Amniotic epithelial cell (primary cell): Measurements from ENCODE around the gene RPL34.
A peak's percentile ranks its signal among the peaks of the same experiment; 100 is the strongest.

Source experiments
- DNase-seq: peaks from one replicate; pipeline ENCODE4 v3.0.0-alpha.2; 2010; ENCODE audit warnings: low read depth

RPL34 gene

DNA sequence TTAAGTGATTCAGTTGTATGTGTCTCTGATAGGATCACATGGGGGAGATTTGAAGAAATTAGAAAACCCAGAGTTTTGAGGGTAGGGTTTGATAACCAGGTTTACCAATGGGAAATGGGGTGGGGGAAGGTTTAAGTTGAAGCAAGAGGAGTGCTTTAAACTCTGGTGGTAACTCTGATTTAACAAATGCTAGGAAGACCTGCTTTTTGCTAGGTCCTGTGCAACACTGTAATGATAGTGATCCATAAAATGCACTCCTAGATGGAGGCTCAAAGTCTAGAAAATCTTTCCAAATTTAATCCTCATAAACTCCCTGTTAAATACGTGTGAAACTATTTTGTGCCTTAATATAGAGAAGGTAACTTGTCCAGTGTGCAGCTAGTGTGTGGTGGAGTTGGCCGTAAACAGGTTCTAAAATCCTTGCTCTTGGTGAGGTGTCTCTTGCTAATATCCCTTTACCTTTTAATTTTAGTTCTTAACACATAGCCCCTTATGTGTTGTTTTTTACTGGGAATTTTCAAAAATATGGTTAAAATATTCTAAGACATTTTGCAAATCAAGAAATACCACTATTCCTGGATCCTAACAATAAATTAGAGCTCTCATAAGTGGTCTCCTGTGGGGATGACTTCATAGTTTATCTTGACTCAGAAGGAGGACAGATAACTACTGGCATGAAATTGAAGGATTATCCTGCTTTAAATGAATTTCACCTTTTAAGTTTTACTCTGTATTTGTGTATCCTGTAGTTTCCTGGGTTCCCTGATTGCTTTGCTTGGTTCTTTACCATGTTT lies 4.1 kb downstream of the RPL34 start:
- DNase-seq, result no peak

DNA sequence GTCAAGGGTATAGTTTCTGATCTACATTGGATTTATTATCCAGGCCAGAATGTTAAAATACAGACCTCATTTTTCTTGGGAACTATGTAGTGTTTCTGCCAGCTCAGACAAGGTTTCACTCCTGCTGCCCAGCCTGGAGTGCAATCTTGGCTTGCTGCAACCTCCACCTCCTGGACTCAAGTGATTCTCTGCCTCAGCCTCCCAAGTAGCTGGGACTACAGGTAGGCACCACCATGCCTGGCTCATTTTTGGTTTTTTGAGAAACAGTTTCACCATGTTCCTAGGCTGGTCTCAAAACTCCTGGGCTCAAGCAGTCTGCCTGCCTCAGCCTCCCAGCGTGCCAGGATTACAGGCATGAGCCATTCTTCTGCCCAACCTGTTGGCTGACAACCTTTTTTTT lies 5.7 kb downstream of the RPL34 start:
- DNase-seq, result no peak

DNA sequence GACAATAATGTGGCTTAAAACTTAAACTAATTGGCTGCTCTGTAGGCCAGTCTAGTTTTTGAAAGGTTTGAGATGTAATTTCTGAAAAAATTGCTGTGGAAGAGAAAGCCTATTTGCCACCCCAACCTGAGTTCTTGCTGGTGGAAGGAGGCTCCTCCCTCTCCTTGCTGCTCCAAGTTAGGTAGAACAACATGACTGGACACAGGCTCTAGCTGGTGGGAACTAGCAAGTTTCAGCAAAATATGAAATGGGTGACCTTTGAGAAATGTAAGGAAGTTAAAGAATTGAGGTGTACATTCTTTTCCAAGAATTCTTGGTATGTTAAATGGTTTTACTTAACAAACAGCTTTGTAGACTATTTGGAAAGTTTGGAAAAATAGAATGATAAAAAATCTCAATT lies 8.0 kb downstream of the RPL34 start:
- DNase-seq, result no peak

DNA sequence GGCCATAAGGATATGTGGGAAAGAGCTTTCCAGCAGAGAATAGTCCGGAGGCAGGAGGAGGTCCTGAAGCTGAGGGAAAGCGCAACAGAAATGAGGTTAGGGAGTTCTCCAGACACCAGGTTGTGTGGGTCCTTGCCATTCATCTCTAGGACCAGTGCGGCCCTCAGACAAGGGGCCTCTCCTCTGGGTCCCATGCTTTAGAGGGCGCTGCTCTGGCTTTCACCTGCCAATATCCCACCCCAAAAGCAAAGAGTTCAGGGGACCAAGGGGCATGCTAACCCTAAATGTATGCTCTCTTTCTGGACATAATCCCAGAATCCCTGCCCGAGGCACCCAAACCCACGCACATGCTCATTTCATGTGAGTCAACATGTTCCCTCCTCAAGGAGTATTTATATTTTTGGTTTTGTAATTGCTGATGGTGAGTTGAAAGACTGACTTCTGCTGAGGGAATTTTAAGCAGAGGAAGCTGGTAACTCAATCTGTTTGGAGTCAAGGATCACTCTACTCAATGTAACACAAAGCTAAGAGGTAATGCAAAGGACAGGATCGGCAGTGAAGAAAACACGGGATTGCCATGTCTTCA lies 14.8 kb downstream of the RPL34 start:
- DNase-seq, result no peak

DNA sequence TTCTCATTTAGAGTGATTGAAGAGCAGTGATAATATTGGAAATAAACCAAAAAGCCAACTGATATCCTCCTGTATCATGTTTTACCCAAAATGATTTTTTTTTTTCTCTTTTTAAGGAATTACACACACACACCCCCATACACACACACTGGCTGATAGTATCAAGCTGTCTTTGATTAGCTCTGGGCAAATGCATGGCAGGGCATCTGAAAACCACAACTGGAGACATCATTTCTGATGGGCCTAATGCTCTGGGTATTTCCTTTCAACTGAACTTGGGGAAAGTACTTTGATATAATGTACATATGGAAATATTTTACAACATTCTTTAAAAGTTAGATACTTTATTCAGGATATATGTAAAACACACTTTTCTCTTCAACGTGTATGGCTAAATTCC lies 15.9 kb downstream of the RPL34 start:
- no peak for DNase-seq

DNA sequence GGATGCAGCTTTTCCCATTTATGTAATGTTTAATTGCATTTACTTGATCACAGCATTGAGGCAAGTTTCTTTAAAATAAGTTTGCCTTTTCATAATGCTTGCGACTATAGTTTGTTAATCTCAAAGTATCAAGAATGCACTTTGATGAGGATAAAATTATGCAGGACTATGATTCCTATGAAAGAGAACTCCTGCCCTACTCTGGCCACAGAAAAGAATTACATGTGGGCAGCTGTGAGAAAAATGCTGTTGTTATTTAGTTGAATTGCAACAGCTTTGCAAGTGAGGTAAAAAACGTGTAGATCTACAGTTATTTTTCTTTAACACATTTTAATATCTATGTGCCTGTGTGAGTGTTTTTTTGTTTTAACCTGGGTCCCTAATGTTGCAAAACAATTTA lies 17.5 kb downstream of the RPL34 start:
- DNase-seq, result peak; percentile 37

DNA sequence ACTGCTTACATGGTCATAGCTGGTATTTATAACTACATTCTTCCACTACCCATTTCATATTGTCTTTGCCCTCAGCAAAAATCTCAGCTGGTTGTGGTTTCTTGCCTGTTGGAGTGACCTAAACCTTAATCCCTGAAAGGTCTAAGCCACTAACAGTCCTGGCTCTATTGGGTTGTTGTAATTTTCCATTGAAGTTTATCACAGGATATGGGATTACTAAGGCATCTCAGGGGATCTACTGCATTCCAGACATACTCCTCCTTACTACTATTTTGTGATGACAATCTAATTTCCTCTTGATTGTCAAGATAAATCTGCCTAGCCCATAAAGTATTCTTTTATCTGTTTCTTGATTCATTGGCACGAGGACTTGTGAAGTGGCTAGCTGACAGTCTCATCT lies 23.9 kb downstream of the RPL34 start:
- peak; percentile 47 for DNase-seq

DNA sequence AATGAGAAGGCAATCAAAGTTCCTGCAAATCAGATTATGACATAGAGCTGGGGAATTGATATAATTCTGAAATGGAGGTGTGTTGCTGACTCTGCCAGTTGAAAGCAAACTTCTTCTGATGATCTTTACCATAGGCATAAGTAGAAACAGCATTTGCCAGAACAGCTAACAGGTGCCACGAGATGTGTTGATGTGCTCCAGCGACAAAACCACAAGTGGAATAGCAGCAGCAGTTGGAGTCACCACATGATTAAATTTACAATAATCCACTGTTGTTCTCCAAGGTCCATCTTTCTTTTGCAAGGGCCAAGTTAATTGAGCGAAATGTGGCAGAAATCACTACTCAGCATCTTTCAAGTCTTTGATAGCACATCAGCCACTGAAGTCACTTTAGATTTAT lies 26.3 kb downstream of the RPL34 start:
- DNase-seq, result no peak

DNA sequence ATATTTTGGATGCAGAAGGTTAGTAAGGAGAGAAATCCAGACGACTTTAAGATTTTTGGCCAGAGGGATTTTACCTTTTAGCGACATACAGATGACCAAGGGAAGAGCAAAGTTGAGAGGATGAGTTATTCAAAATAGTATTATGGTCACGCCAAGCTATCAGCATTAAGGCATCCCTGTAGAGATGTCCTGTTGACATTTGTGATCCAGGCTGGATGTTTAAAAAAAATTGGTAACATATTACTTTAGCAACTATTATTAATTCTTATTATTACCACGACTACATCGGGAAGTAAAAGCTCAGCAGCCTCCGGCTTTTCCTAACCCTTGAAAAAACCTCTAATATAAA lies 29.5 kb downstream of the RPL34 start:
- DNase-seq, result no peak

DNA sequence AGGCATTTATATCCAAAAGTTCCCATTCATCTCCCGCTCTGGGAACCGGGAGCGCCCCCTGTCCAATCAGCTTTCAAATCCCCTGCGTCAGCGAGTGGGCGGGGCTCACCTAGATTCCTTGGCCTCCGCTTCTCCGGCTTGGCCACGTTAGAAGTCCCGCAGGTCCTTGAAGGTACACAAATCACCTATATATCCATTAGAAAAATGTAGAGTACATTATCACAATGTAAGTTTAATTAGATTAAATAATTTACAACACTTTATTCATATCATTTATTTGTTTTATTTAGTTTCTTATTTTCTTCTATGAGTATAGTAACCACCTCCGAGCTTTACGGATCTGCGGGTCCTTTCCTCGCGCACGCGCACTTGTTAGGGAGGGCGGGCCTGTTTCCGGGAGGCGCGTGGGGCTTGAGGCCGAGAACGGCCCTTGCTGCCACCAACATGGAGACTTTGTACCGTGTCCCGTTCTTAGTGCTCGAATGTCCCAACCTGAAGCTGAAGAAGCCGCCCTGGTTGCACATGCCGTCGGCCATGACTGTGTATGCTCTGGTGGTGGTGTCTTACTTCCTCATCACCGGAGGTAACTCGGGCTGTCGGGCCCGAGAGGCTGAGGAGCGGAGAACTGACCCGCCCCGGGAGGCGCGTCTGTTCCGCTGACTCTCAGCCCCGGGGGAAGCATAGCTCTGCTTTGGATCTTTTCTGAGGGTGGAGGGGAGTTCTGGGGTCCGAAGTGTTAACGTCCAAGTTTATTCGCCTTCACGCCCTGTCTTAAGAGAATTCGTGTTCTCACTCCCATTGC lies 30.0 kb downstream of the RPL34 start, which contains the start of gene OSTC:
Gene OSTC (plus strand): TSS at position 388 of the 802 bp plus-strand sequence. CDS start 57 bp downstream, at position 445.
- DNase-seq, result peak; percentile 95

DNA sequence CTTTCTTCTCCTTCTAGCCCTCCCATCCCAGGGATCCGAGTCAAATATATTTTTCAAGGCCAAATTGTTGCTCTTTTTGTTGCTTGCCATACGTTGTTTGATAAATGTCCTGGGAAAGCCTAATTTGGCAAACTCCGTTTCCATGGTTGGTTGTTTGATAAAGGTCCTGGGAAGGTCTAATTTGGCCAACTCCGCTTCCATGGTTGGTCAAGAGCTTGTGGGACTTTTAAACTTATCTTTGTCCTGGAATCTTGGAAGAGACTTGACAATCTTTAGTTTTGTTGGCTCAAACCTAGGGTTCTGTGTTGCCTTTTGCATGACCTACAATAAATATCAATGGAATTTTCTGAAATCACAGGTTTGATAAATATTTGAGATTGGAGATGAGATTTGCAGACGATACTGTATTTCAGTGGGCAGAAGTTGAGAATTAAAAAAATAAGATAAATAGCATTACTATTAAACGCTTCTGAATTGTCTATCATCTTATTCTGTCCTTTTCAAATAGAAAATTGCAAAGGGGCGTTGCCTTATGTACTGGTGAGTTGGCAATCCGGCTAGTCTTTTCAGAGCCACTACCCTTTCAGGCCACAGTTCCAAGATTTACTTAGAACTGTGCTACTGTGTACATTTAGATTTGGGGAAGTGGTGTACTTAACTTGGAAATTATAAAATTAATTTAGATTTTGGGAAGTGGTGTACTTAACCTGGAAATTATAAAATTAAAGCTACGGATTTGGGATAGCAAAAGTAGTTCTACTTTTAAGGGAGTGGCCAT lies 30.8 kb downstream of the RPL34 start:
- peak; percentile 60 for DNase-seq

DNA sequence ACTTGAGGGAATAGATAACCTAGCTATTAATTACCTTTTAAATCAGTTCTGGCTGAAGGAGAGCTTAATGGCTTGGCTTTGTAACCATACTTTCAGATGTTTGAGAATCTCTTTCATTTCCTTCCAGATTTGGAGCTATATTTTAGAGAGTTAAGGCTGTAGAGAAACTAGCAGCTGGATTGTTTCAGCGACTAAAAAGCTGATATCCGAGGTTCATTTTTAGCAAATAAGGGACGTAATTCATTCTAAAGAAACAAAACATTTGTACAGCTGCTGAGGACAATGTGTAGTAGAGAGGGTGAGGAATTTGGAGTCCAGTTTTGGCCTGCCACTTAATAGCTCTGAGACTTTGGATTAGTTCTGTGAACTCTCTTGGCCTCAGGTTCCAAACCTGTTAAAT lies 42.3 kb downstream of the RPL34 start:
- no peak for DNase-seq

DNA sequence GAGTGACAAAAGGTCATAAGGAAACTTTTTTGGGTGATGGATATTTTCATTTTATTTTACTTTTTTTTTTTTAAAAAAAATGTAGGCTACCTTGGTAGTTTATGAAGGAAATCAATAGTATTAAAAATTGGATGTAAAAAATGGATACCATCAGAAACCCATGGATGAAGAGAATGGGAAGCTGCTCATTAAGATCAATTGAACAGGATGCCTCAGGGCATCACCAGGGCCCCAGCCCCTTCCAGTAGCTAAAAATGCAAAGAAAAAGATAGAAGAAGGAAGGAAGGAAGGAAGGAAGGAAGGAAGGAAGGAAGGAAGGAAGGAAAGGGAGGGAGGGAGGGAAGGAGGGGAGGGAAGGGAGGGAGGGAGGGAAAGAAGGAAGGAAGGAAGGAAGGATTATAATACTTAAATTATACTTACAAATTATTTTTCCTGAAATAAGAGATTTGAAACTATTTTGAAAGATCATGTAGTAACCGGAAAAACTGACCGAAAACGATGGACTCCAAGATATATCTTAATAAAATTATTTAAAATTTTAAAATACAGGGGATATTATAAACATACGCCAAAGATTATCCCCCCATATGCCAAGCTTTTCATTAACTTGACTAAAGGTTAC lies 54.1 kb downstream of the RPL34 start:
- DNase-seq, result no peak
